Osteoblast (primary cell): ENCODE data around the gene NFAT5. TPM values are rescaled to one million over a fixed set of nuclear protein-coding genes. Genes with fewer than 3 reads are reported as not detected.

Source experiments
- DNase-seq: peaks from one replicate; pipeline ENCODE4 v3.0.0; 2011; ENCODE audit warnings: low spot score, mixed read lengths; ENCODE audit not compliant: insufficient read length; ENCODE audit errors: missing footprints
- H2AFZ ChIP-seq: 2 replicates; pipeline ENCODE4 v1.6.0; 2011; ENCODE audit warnings: mild to moderate bottlenecking, low read length
- H3K27ac ChIP-seq: 2 replicates; pipeline ENCODE4 v1.5.1; 2011; ENCODE audit warnings: mild to moderate bottlenecking, low read depth, low read length, moderate library complexity
- H3K27me3 ChIP-seq: 2 replicates; pipeline ENCODE4 v1.6.0; 2012; ENCODE audit warnings: mild to moderate bottlenecking, control low read depth, inconsistent platforms, low read length, moderate library complexity; ENCODE audit not compliant: insufficient read depth
- H3K36me3 ChIP-seq: 2 replicates; pipeline ENCODE4 v1.5.1; 2011; ENCODE audit warnings: mild to moderate bottlenecking, low read length, control low read depth, moderate library complexity; ENCODE audit not compliant: insufficient read depth
- H3K4me1 ChIP-seq: 2 replicates; pipeline ENCODE4 v1.5.1; 2011; ENCODE audit warnings: mild to moderate bottlenecking, low read length, control low read depth, moderate library complexity; ENCODE audit not compliant: insufficient read depth
- H3K4me2 ChIP-seq: 2 replicates; pipeline ENCODE4 v1.6.0; 2011; ENCODE audit warnings: mild to moderate bottlenecking, low read length; ENCODE audit not compliant: insufficient read depth
- H3K4me3 ChIP-seq: fragments of 200-600 bp; sonication (generic); 3 replicates; pipeline ENCODE4 v1.5.1; 2012; ENCODE audit warnings: mild to moderate bottlenecking, low read length, inconsistent platforms; ENCODE audit not compliant: insufficient read depth
- H3K79me2 ChIP-seq: 2 replicates; pipeline ENCODE4 v1.6.0; 2012; ENCODE audit warnings: mild to moderate bottlenecking, low read length, control low read depth, inconsistent platforms; ENCODE audit not compliant: insufficient read depth
- H3K9me3 ChIP-seq: 2 replicates; pipeline ENCODE4 v1.5.1; 2011; ENCODE audit warnings: low read depth, low read length, control low read depth
- H4K20me1 ChIP-seq: 2 replicates; pipeline ENCODE4 v1.6.0; 2012; ENCODE audit warnings: mild to moderate bottlenecking, low read length, control low read depth; ENCODE audit not compliant: insufficient read depth
- CTCF ChIP-seq: IDR thresholded peaks from 2 replicates; pipeline ENCODE4 v1.5.1; 2011; ENCODE audit warnings: mild to moderate bottlenecking, low read depth, low read length, moderate library complexity; ENCODE audit errors: extremely low read depth
- total RNA-seq: library from RNA; depleted of rRNA; stranded (reverse); fragments of >200 nt; gene quantifications from 2 replicates; pipeline ENCODE4 v1.2.3, GENCODE V29; 2012

The NFAT5 gene
- total RNA-seq, 1 donor: 29.3 TPM

DNA sequence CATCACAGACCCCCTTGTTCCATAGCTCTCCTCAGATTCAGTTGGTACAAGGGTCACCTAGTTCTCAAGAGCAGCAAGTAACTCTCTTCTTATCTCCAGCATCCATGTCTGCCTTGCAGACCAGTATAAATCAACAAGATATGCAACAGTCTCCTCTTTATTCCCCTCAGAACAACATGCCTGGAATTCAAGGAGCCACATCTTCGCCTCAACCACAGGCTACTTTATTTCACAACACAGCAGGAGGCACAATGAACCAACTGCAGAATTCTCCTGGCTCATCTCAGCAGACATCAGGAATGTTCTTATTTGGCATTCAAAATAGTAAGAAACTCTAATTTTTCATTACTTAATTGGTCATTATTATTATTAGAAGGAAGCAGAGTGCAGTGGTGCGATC lies 128.2 kb downstream of the NFAT5 start:
- TF ChIP-seq CTCF: no peak
- Histone ChIP-seq H3K9me3 (no peaks in the 10 kb centered on the region), H3K4me3 (no peak overlapping the region), H3K27ac (no peak overlapping the region), H4K20me1 (peaks cover 10% of the 10 kb centered on the region), H3K36me3 (peaks cover 76% of the 10 kb centered on the region), H3K27me3 (no peaks in the 10 kb centered on the region), H3K4me2 (no peak overlapping the region), H3K79me2 (peaks cover 27% of the 10 kb centered on the region), H2AFZ (no peak overlapping the region), H3K4me1 (no peaks in the 10 kb centered on the region)
- DNase-seq: no peak

- Histone ChIP-seq H3K36me3 (peaks cover 53% of the 10 kb centered on the region), H3K27ac (no peak overlapping the region), H3K4me2 (no peak overlapping the region), H3K4me1 (peaks cover 8% of the 10 kb centered on the region), H2AFZ (no peak overlapping the region), H3K4me3 (no peak overlapping the region), H3K79me2 (peaks cover 37% of the 10 kb centered on the region), H3K9me3 (no peaks in the 10 kb centered on the region), H4K20me1 (peaks cover 6% of the 10 kb centered on the region), H3K27me3 (no peaks in the 10 kb centered on the region)
- TF ChIP-seq CTCF: no peak
- no peak for DNase-seq
These were observed 132.6 kb downstream of the NFAT5 start for GRCh38 chr16:69698404-69698803.

GRCh38 chr16:69699915-69700314 lies 134.1 kb downstream of the NFAT5 start:
- Histone ChIP-seq H3K27me3 (no peaks in the 10 kb centered on the region), H3K4me1 (peaks cover 14% of the 10 kb centered on the region), H3K36me3 (peaks cover 42% of the 10 kb centered on the region), H3K79me2 (peaks cover 30% of the 10 kb centered on the region), H4K20me1 (no peaks in the 10 kb centered on the region), H2AFZ (no peak overlapping the region), H3K9me3 (no peaks in the 10 kb centered on the region), H3K4me2 (no peak overlapping the region), H3K4me3 (no peak overlapping the region), H3K27ac (no peak overlapping the region)
- TF ChIP-seq CTCF: no peak
- no peak for DNase-seq

- H3K27ac ChIP-seq: no peak overlapping the region
- peaks cover 14% of the 10 kb centered on the region for H3K4me1 ChIP-seq
- no peaks in the 10 kb centered on the region for H3K9me3 ChIP-seq
- H3K4me2 ChIP-seq: no peak overlapping the region
- no peak overlapping the region for H2AFZ ChIP-seq
- no peaks in the 10 kb centered on the region for H3K27me3 ChIP-seq
- peaks cover 22% of the 10 kb centered on the region for H3K79me2 ChIP-seq
- H4K20me1 ChIP-seq: no peaks in the 10 kb centered on the region
- H3K4me3 ChIP-seq: no peak overlapping the region
- no peak for TF ChIP-seq CTCF
- no peak for DNase-seq
- peaks cover 27% of the 10 kb centered on the region for H3K36me3 ChIP-seq
These were observed 135.7 kb downstream of the NFAT5 start for GRCh38 chr16:69701452-69701851.
